ENCODE measurements around the gene DGKQ. TPM values are rescaled to one million over a fixed set of nuclear protein-coding genes. Genes with fewer than 3 reads are reported as not detected.
A peak's percentile ranks its signal among the peaks of the same experiment; 100 is the strongest.

The DGKQ gene
- total RNA-seq, 1 donor from 2014 or later, result 14.4 TPM

- Mint-ChIP-seq H3K27me3 (ENCODE audit: low read depth) (no peaks in the 10 kb centered on the region), H3K9me3 (no peaks in the 10 kb centered on the region), H3K36me3 (ENCODE audit: low read depth) (no peaks in the 10 kb centered on the region), H3K4me3 (ENCODE audit: low read depth) (no peak overlapping the region), H3K27ac (no peak overlapping the region), H3K4me1 (ENCODE audit: low read depth) (peaks cover 7% of the 10 kb centered on the region)
- intact Hi-C loops (cut with micrococcal nuclease), result no loop called here
- DNase-seq (ENCODE audit: low spot score), result no peak
These were observed 41.8 kb upstream of the DGKQ start for GRCh38 chr4:1015179-1015578.

GRCh38 chr4:1014291-1015167 lies 41.2 kb upstream of the DGKQ start:
- Mint-ChIP-seq H3K4me3 (ENCODE audit: low read depth) (peak overlapping the region; percentile 42), H3K36me3 (ENCODE audit: low read depth) (no peaks in the 10 kb centered on the region)
- intact Hi-C loops (cut with micrococcal nuclease), result loop anchor here (5.0 kb wide), 1 partner anchor 43 kb away; no protein-coding TSS in a partner anchor

GRCh38 chr4:1013225-1014073 lies 40.1 kb upstream of the DGKQ start:
- intact Hi-C loops (cut with micrococcal nuclease), result loop anchor here (5.0 kb wide), 1 partner anchor 44 kb away; no protein-coding TSS in a partner anchor
- Mint-ChIP-seq H3K4me3 (ENCODE audit: low read depth) (peak overlapping the region; percentile 42), H3K9me3 (no peaks in the 10 kb centered on the region), H3K27me3 (ENCODE audit: low read depth) (peaks cover 7% of the 10 kb centered on the region), H3K4me1 (ENCODE audit: low read depth) (peaks cover 9% of the 10 kb centered on the region), H3K36me3 (ENCODE audit: low read depth) (no peaks in the 10 kb centered on the region), H3K27ac (no peak overlapping the region)
- DNase-seq (ENCODE audit: low spot score), result no peak

More at GRCh38 chr4:1014291-1015167, 41.2 kb upstream of the DGKQ start:
- Mint-ChIP-seq H3K27ac (no peak overlapping the region), H3K27me3 (ENCODE audit: low read depth) (no peaks in the 10 kb centered on the region), H3K4me1 (ENCODE audit: low read depth) (peaks cover 7% of the 10 kb centered on the region), H3K9me3 (no peaks in the 10 kb centered on the region)
- no peak for DNase-seq (ENCODE audit: low spot score)

- Mint-ChIP-seq H3K27ac (no peak overlapping the region), H3K4me1 (ENCODE audit: low read depth) (peaks cover 9% of the 10 kb centered on the region), H3K27me3 (ENCODE audit: low read depth) (peaks cover 18% of the 10 kb centered on the region), H3K4me3 (ENCODE audit: low read depth) (peak overlapping the region; percentile 58), H3K9me3 (no peaks in the 10 kb centered on the region), H3K36me3 (ENCODE audit: low read depth) (no peaks in the 10 kb centered on the region)
- intact Hi-C loops (cut with micrococcal nuclease), result loop anchor here (5.0 kb wide), 1 partner anchor 45 kb away; no protein-coding TSS in a partner anchor
- no peak for DNase-seq (ENCODE audit: low spot score)
These were observed 38.8 kb upstream of the DGKQ start for GRCh38 chr4:1012034-1012739.

GRCh38 chr4:1011666-1012033 lies 38.3 kb upstream of the DGKQ start:
- Mint-ChIP-seq H3K9me3 (peaks cover 4% of the 10 kb centered on the region), H3K4me1 (ENCODE audit: low read depth) (peaks cover 9% of the 10 kb centered on the region), H3K27ac (no peak overlapping the region), H3K27me3 (ENCODE audit: low read depth) (peaks cover 23% of the 10 kb centered on the region), H3K36me3 (ENCODE audit: low read depth) (no peaks in the 10 kb centered on the region), H3K4me3 (ENCODE audit: low read depth) (no peak overlapping the region)
- no peak for DNase-seq (ENCODE audit: low spot score)
- intact Hi-C loops (cut with micrococcal nuclease), result loop anchor here (1.0 to 5.0 kb wide), 3 partner anchors 39 to 79 kb away; partner anchors contain the start of genes DGKQ, GAK and TMEM175

GRCh38 chr4:1011022-1011665 lies 37.8 kb upstream of the DGKQ start, which contains the start of gene FGFRL1:
FGFRL1 (plus strand) TSS chr4:1011626; CDS start chr4:1012486, 860 bp downstream.
- H3K36me3 Mint-ChIP-seq (ENCODE audit: low read depth), result no peaks in the 10 kb centered on the region
- peaks cover 4% of the 10 kb centered on the region for H3K9me3 Mint-ChIP-seq
- H3K4me3 Mint-ChIP-seq (ENCODE audit: low read depth), result peak within 1 kb of the TSS; percentile 82
- intact Hi-C loops (cut with micrococcal nuclease), result loop anchor here (1.0 to 5.0 kb wide), 3 partner anchors 38 to 79 kb away; partner anchors contain the start of genes DGKQ, GAK and TMEM175
- peaks cover 9% of the 10 kb centered on the region for H3K4me1 Mint-ChIP-seq (ENCODE audit: low read depth)
- peaks cover 25% of the 10 kb centered on the region for H3K27me3 Mint-ChIP-seq (ENCODE audit: low read depth)
- DNase-seq (ENCODE audit: low spot score), result peak; percentile 89
- peak within 1 kb of the TSS; percentile 89 for H3K27ac Mint-ChIP-seq

- peak overlapping the region; percentile 82 for H3K4me3 Mint-ChIP-seq (ENCODE audit: low read depth)
- intact Hi-C loops (cut with micrococcal nuclease), result loop anchor here (1.0 to 5.0 kb wide), 5 partner anchors 38 to 337 kb away; partner anchors contain the start of genes DGKQ, GAK, TMEM175 and UVSSA
- peaks cover 9% of the 10 kb centered on the region for H3K4me1 Mint-ChIP-seq (ENCODE audit: low read depth)
- H3K36me3 Mint-ChIP-seq (ENCODE audit: low read depth), result no peaks in the 10 kb centered on the region
- peaks cover 26% of the 10 kb centered on the region for H3K27me3 Mint-ChIP-seq (ENCODE audit: low read depth)
- DNase-seq (ENCODE audit: low spot score), result peak; percentile 76
- H3K27ac Mint-ChIP-seq, result peak overlapping the region; percentile 89
- peaks cover 4% of the 10 kb centered on the region for H3K9me3 Mint-ChIP-seq
These were observed 37.1 kb upstream of the DGKQ start for GRCh38 chr4:1010395-1011021.

GRCh38 chr4:1009542-1010394 lies 36.4 kb upstream of the DGKQ start:
- no peak overlapping the region for H3K27ac Mint-ChIP-seq
- H3K4me1 Mint-ChIP-seq (ENCODE audit: low read depth), result peaks cover 9% of the 10 kb centered on the region
- no peaks in the 10 kb centered on the region for H3K36me3 Mint-ChIP-seq (ENCODE audit: low read depth)
- intact Hi-C loops (cut with micrococcal nuclease), result loop anchor here (1.0 to 5.0 kb wide), 4 partner anchors 37 to 338 kb away; partner anchors contain the start of genes DGKQ and UVSSA
- peaks cover 4% of the 10 kb centered on the region for H3K9me3 Mint-ChIP-seq
- H3K27me3 Mint-ChIP-seq (ENCODE audit: low read depth), result peaks cover 28% of the 10 kb centered on the region
- DNase-seq (ENCODE audit: low spot score), result peak; percentile 59
- peak overlapping the region; percentile 82 for H3K4me3 Mint-ChIP-seq (ENCODE audit: low read depth)

GRCh38 chr4:1008840-1009541 lies 35.6 kb upstream of the DGKQ start:
- Mint-ChIP-seq H3K27ac (no peak overlapping the region), H3K4me3 (ENCODE audit: low read depth) (peak overlapping the region; percentile 52), H3K36me3 (ENCODE audit: low read depth) (no peaks in the 10 kb centered on the region), H3K27me3 (ENCODE audit: low read depth) (peaks cover 32% of the 10 kb centered on the region), H3K4me1 (ENCODE audit: low read depth) (peaks cover 9% of the 10 kb centered on the region), H3K9me3 (peaks cover 4% of the 10 kb centered on the region)
- DNase-seq (ENCODE audit: low spot score), result peak; percentile 28
- intact Hi-C loops (cut with micrococcal nuclease), result no loop called here

GRCh38 chr4:1006856-1007255 lies 33.5 kb upstream of the DGKQ start:
- peaks cover 7% of the 10 kb centered on the region for H3K4me1 Mint-ChIP-seq (ENCODE audit: low read depth)
- peaks cover 4% of the 10 kb centered on the region for H3K9me3 Mint-ChIP-seq

More at GRCh38 chr4:1006856-1007255, 33.5 kb upstream of the DGKQ start:
- no peak overlapping the region for H3K27ac Mint-ChIP-seq
- intact Hi-C loops (cut with micrococcal nuclease), result no loop called here
- H3K27me3 Mint-ChIP-seq (ENCODE audit: low read depth), result peaks cover 37% of the 10 kb centered on the region
- DNase-seq (ENCODE audit: low spot score), result no peak
- H3K36me3 Mint-ChIP-seq (ENCODE audit: low read depth), result no peaks in the 10 kb centered on the region
- H3K4me3 Mint-ChIP-seq (ENCODE audit: low read depth), result no peak overlapping the region

Data from activated T-helper 2 cell treated with anti-CD3 and anti-CD28 coated beads, Interferon-gamma antibody, Interleukin-2, Interleukin-4, amounts not matched to agents 10 μg/mL and 5 μg/mL and 100 μg/mL, durations not matched to agents 14 hours and 24 hours and 36 hours (primary cell).